HL-60 (cell line): ENCODE measurements around the gene PPP1R12C.

ENCODE experiments used
- POLR2AphosphoS5 ChIP-seq: IDR thresholded peaks from 2 replicates; pipeline ENCODE4 v1.6.1; 2012; ENCODE audit warnings: low read depth
- SPI1 ChIP-seq: IDR thresholded peaks from 2 replicates; pipeline ENCODE4 v1.6.1; 2012; ENCODE audit warnings: low read depth, mild to moderate bottlenecking, borderline replicate concordance
- TF ChIP-seq, protein P1 (sequence below): IDR thresholded peaks from one replicate; pipeline ENCODE4 v1.5.1; 2011; ENCODE audit warnings: low read length, control low read depth, inconsistent platforms; ENCODE audit not compliant: insufficient read depth
- TF ChIP-seq, protein P2 (sequence below): IDR thresholded peaks from 2 replicates; pipeline ENCODE4 v1.6.1; 2012; ENCODE audit warnings: low read depth; ENCODE audit not compliant: insufficient replicate concordance

- no peak for TF ChIP-seq SPI1
- no peak for TF ChIP-seq POLR2AphosphoS5
- TF ChIP-seq, protein P1, sequence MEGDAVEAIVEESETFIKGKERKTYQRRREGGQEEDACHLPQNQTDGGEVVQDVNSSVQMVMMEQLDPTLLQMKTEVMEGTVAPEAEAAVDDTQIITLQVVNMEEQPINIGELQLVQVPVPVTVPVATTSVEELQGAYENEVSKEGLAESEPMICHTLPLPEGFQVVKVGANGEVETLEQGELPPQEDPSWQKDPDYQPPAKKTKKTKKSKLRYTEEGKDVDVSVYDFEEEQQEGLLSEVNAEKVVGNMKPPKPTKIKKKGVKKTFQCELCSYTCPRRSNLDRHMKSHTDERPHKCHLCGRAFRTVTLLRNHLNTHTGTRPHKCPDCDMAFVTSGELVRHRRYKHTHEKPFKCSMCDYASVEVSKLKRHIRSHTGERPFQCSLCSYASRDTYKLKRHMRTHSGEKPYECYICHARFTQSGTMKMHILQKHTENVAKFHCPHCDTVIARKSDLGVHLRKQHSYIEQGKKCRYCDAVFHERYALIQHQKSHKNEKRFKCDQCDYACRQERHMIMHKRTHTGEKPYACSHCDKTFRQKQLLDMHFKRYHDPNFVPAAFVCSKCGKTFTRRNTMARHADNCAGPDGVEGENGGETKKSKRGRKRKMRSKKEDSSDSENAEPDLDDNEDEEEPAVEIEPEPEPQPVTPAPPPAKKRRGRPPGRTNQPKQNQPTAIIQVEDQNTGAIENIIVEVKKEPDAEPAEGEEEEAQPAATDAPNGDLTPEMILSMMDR, result no peak
- TF ChIP-seq, protein P2, sequence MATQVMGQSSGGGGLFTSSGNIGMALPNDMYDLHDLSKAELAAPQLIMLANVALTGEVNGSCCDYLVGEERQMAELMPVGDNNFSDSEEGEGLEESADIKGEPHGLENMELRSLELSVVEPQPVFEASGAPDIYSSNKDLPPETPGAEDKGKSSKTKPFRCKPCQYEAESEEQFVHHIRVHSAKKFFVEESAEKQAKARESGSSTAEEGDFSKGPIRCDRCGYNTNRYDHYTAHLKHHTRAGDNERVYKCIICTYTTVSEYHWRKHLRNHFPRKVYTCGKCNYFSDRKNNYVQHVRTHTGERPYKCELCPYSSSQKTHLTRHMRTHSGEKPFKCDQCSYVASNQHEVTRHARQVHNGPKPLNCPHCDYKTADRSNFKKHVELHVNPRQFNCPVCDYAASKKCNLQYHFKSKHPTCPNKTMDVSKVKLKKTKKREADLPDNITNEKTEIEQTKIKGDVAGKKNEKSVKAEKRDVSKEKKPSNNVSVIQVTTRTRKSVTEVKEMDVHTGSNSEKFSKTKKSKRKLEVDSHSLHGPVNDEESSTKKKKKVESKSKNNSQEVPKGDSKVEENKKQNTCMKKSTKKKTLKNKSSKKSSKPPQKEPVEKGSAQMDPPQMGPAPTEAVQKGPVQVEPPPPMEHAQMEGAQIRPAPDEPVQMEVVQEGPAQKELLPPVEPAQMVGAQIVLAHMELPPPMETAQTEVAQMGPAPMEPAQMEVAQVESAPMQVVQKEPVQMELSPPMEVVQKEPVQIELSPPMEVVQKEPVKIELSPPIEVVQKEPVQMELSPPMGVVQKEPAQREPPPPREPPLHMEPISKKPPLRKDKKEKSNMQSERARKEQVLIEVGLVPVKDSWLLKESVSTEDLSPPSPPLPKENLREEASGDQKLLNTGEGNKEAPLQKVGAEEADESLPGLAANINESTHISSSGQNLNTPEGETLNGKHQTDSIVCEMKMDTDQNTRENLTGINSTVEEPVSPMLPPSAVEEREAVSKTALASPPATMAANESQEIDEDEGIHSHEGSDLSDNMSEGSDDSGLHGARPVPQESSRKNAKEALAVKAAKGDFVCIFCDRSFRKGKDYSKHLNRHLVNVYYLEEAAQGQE, result no peak
These were observed 1.1 kb upstream of the PPP1R12C start for GRCh38 chr19:55118401-55118991.
